Activated T-helper 17 cell treated with anti-CD3 and anti-CD28 coated beads, Interleukin-2, amount 50 U/mL, for 72 hours (primary cell): ENCODE results near the gene LAMTOR4. TPM values are rescaled to one million over a fixed set of nuclear protein-coding genes. Genes with fewer than 3 reads are reported as not detected.
A peak's percentile ranks its signal among the peaks of the same experiment; 100 is the strongest.
"Not testable (repeated sequence)": the region's sequence is repeated elsewhere in the genome, so short reads cannot be mapped to it uniquely, and the experiment has no call there.

Source experiments
- ATAC-seq: fragments of 150-1000 bp; cut with Tn5 transposase; replicated peaks from 2 replicates; pipeline ENCODE4 v1.10.0; 2021; ENCODE audit warnings: mild to moderate bottlenecking, moderate library complexity
- H3K27ac Mint-ChIP-seq: one replicate; pipeline ENCODE4 v1.8.0; 2022; ENCODE audit warnings: mixed read lengths
- H3K27me3 Mint-ChIP-seq: one replicate; pipeline ENCODE4 v1.8.0; 2022; ENCODE audit warnings: mixed read lengths
- H3K36me3 Mint-ChIP-seq: one replicate; pipeline ENCODE4 v1.8.0; 2022; ENCODE audit warnings: low read depth, mild to moderate bottlenecking, mixed read lengths
- H3K4me1 Mint-ChIP-seq: one replicate; pipeline ENCODE4 v1.8.0; 2022; ENCODE audit warnings: mixed read lengths
- H3K4me3 Mint-ChIP-seq: one replicate; pipeline ENCODE4 v1.8.0; 2022; ENCODE audit warnings: mild to moderate bottlenecking, mixed read lengths
- H3K9me3 Mint-ChIP-seq: one replicate; pipeline ENCODE4 v1.8.0; 2022; ENCODE audit warnings: mixed read lengths
- total RNA-seq, 2 donors: library from RNA; stranded (reverse); gene quantifications; one replicate each; pipeline ENCODE4 v1.2.3, GENCODE V29; 2022

The LAMTOR4 gene
- total RNA-seq, 2 donors from 2014 or later = 129 to 132 TPM

DNA sequence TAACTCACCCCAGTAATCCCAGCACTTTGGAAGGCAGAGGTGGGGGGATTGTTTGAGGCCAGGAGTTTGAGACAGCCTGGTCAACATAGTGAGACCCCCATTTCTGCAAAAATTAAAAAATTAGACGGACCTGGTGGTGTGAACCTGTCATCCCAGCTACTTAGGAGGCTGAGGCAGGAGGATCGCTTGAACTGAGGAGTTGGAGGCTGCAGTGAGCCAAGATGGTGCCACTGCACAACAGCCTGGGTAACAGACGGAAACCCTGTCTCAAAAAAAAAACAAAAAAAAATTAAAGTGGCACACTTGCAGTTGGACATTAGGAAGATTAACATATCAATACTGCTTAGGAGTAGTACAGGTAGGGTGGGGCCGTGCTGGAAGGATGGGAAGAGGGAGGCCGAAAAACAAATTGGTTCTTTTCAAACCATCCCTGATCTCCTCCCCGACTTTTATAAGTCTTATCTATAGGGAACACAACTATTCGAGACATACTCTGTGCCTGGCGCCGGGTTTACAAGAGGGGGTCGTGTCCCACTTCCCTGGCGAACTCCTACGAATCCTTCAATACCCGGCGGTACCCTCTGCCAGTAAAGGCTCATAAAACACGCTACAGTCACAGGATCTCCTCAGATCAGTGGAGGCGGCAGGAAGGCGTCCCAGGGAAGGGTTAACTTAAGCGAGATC lies 30.2 kb upstream of the LAMTOR4 start:
- H3K4me3 Mint-ChIP-seq = peak overlapping the region; percentile 92
- peaks cover 5% of the 10 kb centered on the region for H3K4me1 Mint-ChIP-seq
- no peaks in the 10 kb centered on the region for H3K9me3 Mint-ChIP-seq
- ATAC-seq = no peak
- peak overlapping the region; percentile 100 for H3K27ac Mint-ChIP-seq
- peaks cover 30% of the 10 kb centered on the region for H3K36me3 Mint-ChIP-seq
- H3K27me3 Mint-ChIP-seq = no peaks in the 10 kb centered on the region

DNA sequence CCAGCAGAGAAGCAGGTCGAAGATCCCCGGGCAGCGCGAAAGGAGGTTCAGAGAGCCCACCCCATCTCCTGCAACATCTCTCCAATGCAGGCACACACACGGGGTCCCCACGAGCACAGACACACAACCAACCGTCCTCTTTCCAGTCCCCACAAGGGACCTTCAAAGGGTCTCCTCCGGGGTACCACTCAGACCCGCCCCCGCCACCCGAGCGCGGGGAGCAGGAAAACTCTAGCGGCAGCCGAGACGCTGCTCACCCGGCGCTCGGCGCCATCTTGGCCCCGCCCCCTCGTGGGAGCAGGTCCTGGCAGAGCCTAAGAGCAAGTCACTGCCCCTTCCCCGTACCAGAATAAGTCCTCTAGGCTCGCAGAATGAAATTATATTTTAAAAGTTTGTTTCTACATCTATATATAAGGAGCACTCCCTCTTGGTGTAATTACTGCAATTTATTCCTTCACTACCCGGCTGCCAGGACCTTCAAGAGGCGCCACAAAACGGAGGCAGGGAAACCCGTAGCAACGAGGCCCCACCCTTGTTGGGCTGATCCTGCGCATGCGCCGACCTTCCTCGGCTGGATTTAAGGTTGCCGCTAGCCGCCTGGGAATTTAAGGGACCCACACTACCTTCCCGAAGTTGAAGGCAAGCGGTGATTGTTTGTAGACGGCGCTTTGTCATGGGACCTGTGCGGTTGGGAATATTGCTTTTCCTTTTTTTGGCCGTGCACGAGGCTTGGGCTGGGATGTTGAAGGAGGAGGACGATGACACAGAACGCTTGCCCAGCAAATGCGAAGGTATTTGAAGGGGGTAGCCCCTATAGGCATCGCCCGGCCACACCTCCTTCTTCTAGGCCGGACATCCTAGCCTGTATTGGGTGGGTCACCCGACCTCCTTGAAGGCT lies 29.4 kb upstream of the LAMTOR4 start, which contains the start of the genes CNPY4 and TAF6:
Gene CNPY4 (plus strand): TSS at position 563 of the 898 bp plus-strand sequence. CDS start 111 bp downstream, at position 674.
Gene TAF6 (minus strand): TSS at position 287 of the 898 bp plus-strand sequence. CDS start 5,149 bp downstream, outside the sequence.
- Mint-ChIP-seq H3K4me1 (peaks cover 5% of the 10 kb centered on the region), H3K27me3 (no peaks in the 10 kb centered on the region), H3K27ac (peak within 1 kb of the TSS; percentile 100), H3K9me3 (no peaks in the 10 kb centered on the region), H3K36me3 (peaks cover 28% of the 10 kb centered on the region), H3K4me3 (peak within 1 kb of the TSS; percentile 92)
- peak; percentile 85 for ATAC-seq

- Mint-ChIP-seq H3K27ac (peak overlapping the region; percentile 100), H3K4me1 (peaks cover 10% of the 10 kb centered on the region), H3K4me3 (peak overlapping the region; percentile 92), H3K27me3 (no peaks in the 10 kb centered on the region), H3K9me3 (no peaks in the 10 kb centered on the region), H3K36me3 (peaks cover 34% of the 10 kb centered on the region)
- peak; percentile 70 for ATAC-seq
Measured at GRCh38 chr7:100119970-100120732, 28.6 kb upstream of the LAMTOR4 start.

DNA sequence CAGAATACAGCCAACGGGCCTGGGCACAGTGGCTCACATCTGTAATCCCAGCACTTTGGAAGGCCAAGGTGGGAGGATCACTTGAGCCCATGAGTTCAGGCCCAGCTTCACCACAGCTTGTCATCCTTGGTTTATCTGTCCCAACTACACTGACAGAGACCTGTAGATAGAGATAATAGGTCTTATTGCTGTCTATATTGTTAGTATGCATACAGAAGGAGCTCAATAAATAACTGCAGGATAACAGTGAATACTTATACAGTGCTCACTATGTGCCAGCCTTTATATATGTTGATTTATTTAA lies 28.0 kb upstream of the LAMTOR4 start:
- Mint-ChIP-seq H3K27ac (peak overlapping the region; percentile 100), H3K27me3 (no peaks in the 10 kb centered on the region)

GRCh38 chr7:100122067-100122466 lies 26.7 kb upstream of the LAMTOR4 start:
- H3K9me3 Mint-ChIP-seq = no peaks in the 10 kb centered on the region
- H3K27me3 Mint-ChIP-seq = no peaks in the 10 kb centered on the region
- no peak overlapping the region for H3K4me3 Mint-ChIP-seq
- no peak overlapping the region for H3K27ac Mint-ChIP-seq
- no peak for ATAC-seq
- peaks cover 5% of the 10 kb centered on the region for H3K4me1 Mint-ChIP-seq
- H3K36me3 Mint-ChIP-seq = peaks cover 44% of the 10 kb centered on the region

More for the DNA sequence above, 28.0 kb upstream of the LAMTOR4 start:
- ATAC-seq = no peak
- H3K4me3 Mint-ChIP-seq = peak overlapping the region; percentile 92
- H3K4me1 Mint-ChIP-seq = peaks cover 10% of the 10 kb centered on the region
- peaks cover 34% of the 10 kb centered on the region for H3K36me3 Mint-ChIP-seq
- H3K9me3 Mint-ChIP-seq = no peaks in the 10 kb centered on the region

- Mint-ChIP-seq H3K27ac (no peak overlapping the region), H3K4me1 (peaks cover 5% of the 10 kb centered on the region), H3K36me3 (peaks cover 44% of the 10 kb centered on the region)
Measured at GRCh38 chr7:100122568-100122967, 26.1 kb upstream of the LAMTOR4 start.

GRCh38 chr7:100124301-100125230 lies 24.2 kb upstream of the LAMTOR4 start:
- H3K9me3 Mint-ChIP-seq = no peaks in the 10 kb centered on the region
- H3K4me3 Mint-ChIP-seq = peak overlapping the region; percentile 98
- H3K27me3 Mint-ChIP-seq = no peaks in the 10 kb centered on the region
- peaks cover 33% of the 10 kb centered on the region for H3K36me3 Mint-ChIP-seq
- ATAC-seq = no peak
- H3K27ac Mint-ChIP-seq = peak overlapping the region; percentile 78
- peaks cover 5% of the 10 kb centered on the region for H3K4me1 Mint-ChIP-seq

More at GRCh38 chr7:100122568-100122967, 26.1 kb upstream of the LAMTOR4 start:
- H3K27me3 Mint-ChIP-seq = no peaks in the 10 kb centered on the region
- H3K4me3 Mint-ChIP-seq = no peak overlapping the region
- ATAC-seq = no peak
- no peaks in the 10 kb centered on the region for H3K9me3 Mint-ChIP-seq

DNA sequence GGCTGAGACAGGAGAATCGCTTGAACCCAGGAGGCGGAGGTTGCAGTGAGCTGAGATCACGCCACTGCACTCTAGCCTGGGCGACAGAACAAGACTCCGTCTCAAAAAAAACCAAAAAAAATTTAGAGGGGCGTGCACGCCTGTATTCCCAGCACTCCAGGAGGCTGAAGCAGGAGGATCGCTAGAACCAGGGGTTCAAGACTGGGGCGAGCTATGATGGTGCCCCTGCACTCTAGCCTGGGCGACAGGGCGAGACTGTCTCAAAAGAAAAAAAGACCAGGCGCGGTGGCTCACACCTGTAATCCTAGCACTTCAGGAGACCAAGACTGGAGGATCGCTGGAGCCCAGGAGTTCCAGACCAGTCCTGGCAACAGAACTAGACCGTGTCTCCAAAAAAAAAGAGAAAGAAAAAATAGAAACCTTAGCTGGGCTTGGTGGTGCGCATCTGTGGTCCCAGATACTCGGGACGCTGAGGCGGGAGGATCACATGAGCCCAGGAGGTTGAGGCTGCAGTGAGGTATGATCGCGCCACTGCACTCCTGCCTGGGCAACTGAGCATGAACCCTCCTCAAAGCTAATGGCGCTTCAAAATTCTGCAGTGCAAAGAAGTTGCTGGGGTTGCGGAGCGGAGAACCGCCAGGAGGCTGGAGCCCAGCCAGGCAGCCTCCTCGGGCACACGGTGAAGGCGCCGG lies 22.3 kb upstream of the LAMTOR4 start:
- no peaks in the 10 kb centered on the region for H3K9me3 Mint-ChIP-seq
- H3K4me1 Mint-ChIP-seq = peaks cover 5% of the 10 kb centered on the region
- peak; percentile 43 for ATAC-seq
- peaks cover 29% of the 10 kb centered on the region for H3K36me3 Mint-ChIP-seq
- H3K4me3 Mint-ChIP-seq = peak overlapping the region; percentile 98
- H3K27ac Mint-ChIP-seq = peak overlapping the region; percentile 98
- H3K27me3 Mint-ChIP-seq = no peaks in the 10 kb centered on the region

- Mint-ChIP-seq H3K27ac (peak within 1 kb of the TSS; percentile 98), H3K4me3 (peak within 1 kb of the TSS; percentile 98), H3K36me3 (peaks cover 27% of the 10 kb centered on the region), H3K9me3 (no peaks in the 10 kb centered on the region), H3K27me3 (no peaks in the 10 kb centered on the region), H3K4me1 (peaks cover 5% of the 10 kb centered on the region)
- peak; percentile 81 for ATAC-seq
Measured at GRCh38 chr7:100126931-100127865, 21.5 kb upstream of the LAMTOR4 start, which contains the start of gene MBLAC1. Gene MBLAC1 (plus strand): TSS chr7:100126967. CDS start chr7:100127396, 429 bp downstream.

DNA sequence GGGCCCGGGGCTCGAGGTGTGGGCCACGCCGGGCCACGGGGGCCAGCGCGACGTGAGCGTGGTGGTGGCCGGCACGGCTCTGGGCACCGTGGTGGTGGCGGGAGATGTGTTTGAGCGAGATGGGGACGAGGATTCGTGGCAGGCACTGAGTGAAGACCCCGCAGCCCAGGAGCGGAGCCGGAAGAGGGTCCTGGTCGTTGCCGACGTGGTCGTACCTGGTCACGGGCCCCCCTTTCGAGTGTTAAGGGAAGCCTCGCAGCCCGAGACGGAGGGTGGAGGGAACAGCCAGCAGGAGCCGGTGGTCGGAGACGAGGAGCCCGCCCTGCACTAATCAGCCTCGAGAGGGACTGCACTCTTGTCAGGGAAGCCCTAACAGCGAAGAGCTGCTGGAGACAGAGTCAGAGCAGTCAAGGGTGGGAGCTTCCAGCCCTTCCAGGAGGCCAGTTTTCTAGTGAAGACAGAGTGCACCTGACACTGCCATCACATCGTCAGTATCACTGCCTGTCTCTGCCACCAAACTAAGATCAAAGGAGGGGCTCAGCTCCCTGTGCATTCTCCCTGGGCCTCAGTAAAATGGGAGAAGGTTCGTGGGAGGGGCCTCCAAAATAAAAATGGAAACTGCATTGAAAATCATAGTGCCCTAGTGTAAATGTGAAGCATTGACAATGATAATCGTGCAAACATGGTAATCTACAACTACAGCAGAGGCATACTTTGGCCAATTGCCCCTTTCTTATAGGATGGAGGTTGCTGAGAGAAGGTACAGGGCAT lies 20.7 kb upstream of the LAMTOR4 start:
- H3K4me1 Mint-ChIP-seq = peaks cover 5% of the 10 kb centered on the region
- no peaks in the 10 kb centered on the region for H3K27me3 Mint-ChIP-seq
- peaks cover 19% of the 10 kb centered on the region for H3K36me3 Mint-ChIP-seq
- H3K4me3 Mint-ChIP-seq = peak overlapping the region; percentile 98
- H3K27ac Mint-ChIP-seq = no peak overlapping the region
- no peaks in the 10 kb centered on the region for H3K9me3 Mint-ChIP-seq
- ATAC-seq = no peak

- Mint-ChIP-seq H3K4me3 (peak overlapping the region; percentile 98), H3K27me3 (no peaks in the 10 kb centered on the region), H3K27ac (no peak overlapping the region), H3K36me3 (peaks cover 17% of the 10 kb centered on the region), H3K9me3 (no peaks in the 10 kb centered on the region), H3K4me1 (peaks cover 5% of the 10 kb centered on the region)
- ATAC-seq = no peak
Measured at GRCh38 chr7:100128637-100128963, 20.1 kb upstream of the LAMTOR4 start.

GRCh38 chr7:100130220-100130607 lies 18.5 kb upstream of the LAMTOR4 start:
- H3K27me3 Mint-ChIP-seq, ATAC-seq, H3K27ac Mint-ChIP-seq, H3K4me1 Mint-ChIP-seq, H3K9me3 Mint-ChIP-seq: not testable (repeated sequence)
- Mint-ChIP-seq H3K4me3 (peak overlapping the region; percentile 53), H3K36me3 (peaks cover 10% of the 10 kb centered on the region)
